Activated naive CD4-positive, alpha-beta T cell treated with anti-CD3 and anti-CD28 coated beads, Interleukin-2, amount 50 U/mL, for 72 hours (primary cell): ENCODE measurements around the gene ACTR10. TPM values are rescaled to one million over a fixed set of nuclear protein-coding genes. Genes with fewer than 3 reads are reported as not detected.

Experiments
- ATAC-seq, 2 donors: fragments of 150-1000 bp; cut with Tn5 transposase; 2 replicates each; pipeline ENCODE4 v1.10.0; 2021; ENCODE audit warnings: mild to moderate bottlenecking in 2 of 2, moderate library complexity in 2 of 2
- DNase-seq, 2 donors: peaks; one replicate each; pipeline ENCODE4 v3.0.0; 2021 to 2022; ENCODE audit warnings: low spot score in 2 of 2
- H3K27ac Mint-ChIP-seq, 2 donors: one replicate each; pipeline ENCODE4 v1.8.0; 2022; ENCODE audit warnings: mild to moderate bottlenecking in 2 of 2, mixed read lengths in 2 of 2
- H3K36me3 Mint-ChIP-seq, 2 donors: one replicate each; pipeline ENCODE4 v1.8.0; 2022; ENCODE audit warnings: mixed read lengths in 2 of 2
- H3K9me3 Mint-ChIP-seq, 2 donors: one replicate each; pipeline ENCODE4 v1.8.0; 2022; ENCODE audit warnings: mixed read lengths in 2 of 2
- total RNA-seq, 2 donors: library from RNA; stranded (reverse); gene quantifications; one replicate each; pipeline ENCODE4 v1.2.3, GENCODE V29; 2022

ACTR10 gene
- total RNA-seq, 2 donors from 2014 or later = 22.4 to 37.4 TPM

GRCh38 chr14:58198086-58198485 lies 1.9 kb upstream of the ACTR10 start:
- Mint-ChIP-seq H3K27ac (no peak overlapping the region), H3K36me3 (peaks cover 0 to 11% of the 10 kb centered on the region in 2 donors), H3K9me3 (no peaks in the 10 kb centered on the region)
- DNase-seq (no peak), ATAC-seq (no peak)

- peaks cover 0 to 11% of the 10 kb centered on the region in 2 donors for H3K36me3 Mint-ChIP-seq
- peak; percentile 19 to 50 for ATAC-seq
- no peak for DNase-seq
- H3K9me3 Mint-ChIP-seq = no peaks in the 10 kb centered on the region
- H3K27ac Mint-ChIP-seq = peak overlapping the region; percentile 96 to 98
Observed at GRCh38 chr14:58200480-58200841, 512 bp downstream of the ACTR10 start.

GRCh38 chr14:58200846-58201245 lies 897 bp downstream of the ACTR10 start:
- DNase-seq (no peak), ATAC-seq (no peak)
- H3K36me3 Mint-ChIP-seq = peaks cover 0 to 11% of the 10 kb centered on the region in 2 donors
- no peaks in the 10 kb centered on the region for H3K9me3 Mint-ChIP-seq
- H3K27ac Mint-ChIP-seq = peak overlapping the region; percentile 96 to 98

GRCh38 chr14:58213176-58213575 lies 13.2 kb downstream of the ACTR10 start:
- no peak for ATAC-seq
- H3K9me3 Mint-ChIP-seq = no peaks in the 10 kb centered on the region

GRCh38 chr14:58215191-58215914 lies 15.4 kb downstream of the ACTR10 start:
- ATAC-seq = peak in 1 of 2 donors; percentile 58
- H3K9me3 Mint-ChIP-seq = no peaks in the 10 kb centered on the region
- H3K36me3 Mint-ChIP-seq = peaks cover 6 to 21% of the 10 kb centered on the region in 2 donors
- peak overlapping the region in 1 of 2 donors; percentile 21 for H3K27ac Mint-ChIP-seq
- no peak for DNase-seq

More at GRCh38 chr14:58213176-58213575, 13.2 kb downstream of the ACTR10 start:
- no peak for DNase-seq
- H3K36me3 Mint-ChIP-seq = peaks cover 6 to 21% of the 10 kb centered on the region in 2 donors
- H3K27ac Mint-ChIP-seq = no peak overlapping the region

- Mint-ChIP-seq H3K27ac (peak overlapping the region in 1 of 2 donors; percentile 72), H3K9me3 (no peaks in the 10 kb centered on the region), H3K36me3 (peaks cover 11% of the 10 kb centered on the region in 2 donors)
- ATAC-seq (no peak), DNase-seq (no peak)
Observed at GRCh38 chr14:58216544-58216943, 16.6 kb downstream of the ACTR10 start.

- ATAC-seq = no peak
- no peak overlapping the region for H3K27ac Mint-ChIP-seq
Observed at GRCh38 chr14:58227096-58227819, 27.3 kb downstream of the ACTR10 start.

GRCh38 chr14:58238252-58239243 lies 38.6 kb downstream of the ACTR10 start:
- ATAC-seq (peak; percentile 25 to 57), DNase-seq (no peak)
- H3K27ac Mint-ChIP-seq = no peak overlapping the region
- H3K36me3 Mint-ChIP-seq = no peaks in the 10 kb centered on the region
- no peaks in the 10 kb centered on the region for H3K9me3 Mint-ChIP-seq

More at GRCh38 chr14:58227096-58227819, 27.3 kb downstream of the ACTR10 start:
- no peaks in the 10 kb centered on the region for H3K36me3 Mint-ChIP-seq
- no peaks in the 10 kb centered on the region for H3K9me3 Mint-ChIP-seq
- no peak for DNase-seq

GRCh38 chr14:58239244-58240195 lies 39.6 kb downstream of the ACTR10 start:
- Mint-ChIP-seq H3K9me3 (no peaks in the 10 kb centered on the region), H3K27ac (no peak overlapping the region), H3K36me3 (no peaks in the 10 kb centered on the region)
- peak; percentile 68 to 81 for DNase-seq
- peak; percentile 14 to 39 for ATAC-seq

GRCh38 chr14:58243790-58244555 lies 44.0 kb downstream of the ACTR10 start:
- Mint-ChIP-seq H3K36me3 (peaks cover 24 to 28% of the 10 kb centered on the region in 2 donors), H3K9me3 (no peaks in the 10 kb centered on the region), H3K27ac (peak overlapping the region; percentile 96 to 99)
- peak; percentile 19 to 45 for ATAC-seq
- no peak for DNase-seq

GRCh38 chr14:58244556-58245387 lies 44.8 kb downstream of the ACTR10 start, which contains the start of gene PSMA3:
Gene PSMA3 (plus strand): TSS chr14:58244843. CDS start chr14:58244921, 78 bp downstream.
- peak; percentile 92 to 95 for ATAC-seq
- peak within 1 kb of the TSS; percentile 96 to 99 for H3K27ac Mint-ChIP-seq

GRCh38 chr14:58245562-58245961 lies 45.6 kb downstream of the ACTR10 start:
- DNase-seq (no peak), ATAC-seq (no peak)
- Mint-ChIP-seq H3K27ac (peak overlapping the region; percentile 96 to 99), H3K36me3 (peaks cover 29 to 34% of the 10 kb centered on the region in 2 donors), H3K9me3 (no peaks in the 10 kb centered on the region)

More at GRCh38 chr14:58244556-58245387, 44.8 kb downstream of the ACTR10 start, which contains the start of gene PSMA3:
- H3K9me3 Mint-ChIP-seq = no peaks in the 10 kb centered on the region
- peak; percentile 94 to 97 for DNase-seq
- peaks cover 24 to 28% of the 10 kb centered on the region in 2 donors for H3K36me3 Mint-ChIP-seq

- H3K27ac Mint-ChIP-seq = no peak overlapping the region
- ATAC-seq (no peak), DNase-seq (no peak)
- H3K9me3 Mint-ChIP-seq = no peaks in the 10 kb centered on the region
- peaks cover 30 to 45% of the 10 kb centered on the region in 2 donors for H3K36me3 Mint-ChIP-seq
Observed at GRCh38 chr14:58249611-58250010, 49.7 kb downstream of the ACTR10 start.

GRCh38 chr14:58258156-58258555 lies 58.2 kb downstream of the ACTR10 start:
- H3K9me3 Mint-ChIP-seq = no peaks in the 10 kb centered on the region
- peaks cover 0 to 6% of the 10 kb centered on the region in 2 donors for H3K36me3 Mint-ChIP-seq
- no peak overlapping the region for H3K27ac Mint-ChIP-seq
- ATAC-seq (no peak), DNase-seq (no peak)
